Trophoblast cell (in vitro differentiated cells and primary cell): ENCODE data around the gene TUT1.
A peak's percentile ranks its signal among the peaks of the same experiment; 100 is the strongest.

Experiments
- DNase-seq, 2 donors: peaks; one replicate each; pipeline ENCODE4 v3.0.0-alpha.2; 2016
- H2AFZ ChIP-seq: 2 replicates; pipeline ENCODE4 v1.6.1; 2013; ENCODE audit warnings: low read length, moderate library complexity, mild to moderate bottlenecking; ENCODE audit not compliant: insufficient read depth, poor library complexity
- H2AK5ac ChIP-seq: 2 replicates; pipeline ENCODE4 v1.6.1; 2013; ENCODE audit warnings: mild to moderate bottlenecking, low read length
- H2BK120ac ChIP-seq: 2 replicates; pipeline ENCODE4 v1.6.1; 2013; ENCODE audit warnings: low read length, mild to moderate bottlenecking, moderate library complexity; ENCODE audit not compliant: insufficient read depth, poor library complexity
- H2BK12ac ChIP-seq: 2 replicates; pipeline ENCODE4 v1.6.1; 2013; ENCODE audit warnings: mild to moderate bottlenecking, low read length, moderate library complexity
- H2BK5ac ChIP-seq: 2 replicates; pipeline ENCODE4 v1.6.1; 2013; ENCODE audit warnings: low read length, low read depth, moderate library complexity, mild to moderate bottlenecking; ENCODE audit not compliant: poor library complexity
- H3K14ac ChIP-seq: 2 replicates; pipeline ENCODE4 v1.6.1; 2013; ENCODE audit warnings: mild to moderate bottlenecking, low read length
- H3K18ac ChIP-seq: 2 replicates; pipeline ENCODE4 v1.6.1; 2013; ENCODE audit warnings: mild to moderate bottlenecking, low read length
- H3K23ac ChIP-seq: 2 replicates; pipeline ENCODE4 v1.6.1; 2013; ENCODE audit warnings: low read length
- H3K27ac ChIP-seq: 2 replicates; pipeline ENCODE4 v1.5.1; 2013; ENCODE audit warnings: low read depth, mild to moderate bottlenecking, inconsistent platforms, low read length, moderate library complexity
- H3K27me3 ChIP-seq: 2 replicates; pipeline ENCODE4 v1.6.1; 2013; ENCODE audit warnings: inconsistent platforms, mild to moderate bottlenecking, low read length, moderate library complexity; ENCODE audit not compliant: insufficient read depth
- H3K36me3 ChIP-seq, 2 experiments: 1 replicate in 1 of 2; 2 replicates in 1 of 2; pipeline ENCODE4 v1.6.1; 2013; ENCODE audit warnings: low read length in 2 of 2, mild to moderate bottlenecking in 2 of 2, moderate library complexity in 1 of 2; ENCODE audit not compliant: insufficient read depth in 2 of 2, control insufficient read depth in 1 of 2
- H3K4ac ChIP-seq: 2 replicates; pipeline ENCODE4 v1.6.1; 2013; ENCODE audit warnings: low read depth, mild to moderate bottlenecking, low read length, moderate library complexity
- H3K4me1 ChIP-seq, 2 experiments: 1 replicate in 1 of 2; 2 replicates in 1 of 2; pipeline ENCODE4 v1.6.1; 2013; ENCODE audit warnings: low read length in 2 of 2, mild to moderate bottlenecking in 2 of 2, moderate library complexity in 1 of 2; ENCODE audit not compliant: insufficient read depth in 2 of 2, control insufficient read depth in 1 of 2
- H3K4me2 ChIP-seq: 2 replicates; pipeline ENCODE4 v1.6.1; 2013; ENCODE audit warnings: inconsistent platforms, mild to moderate bottlenecking, low read length, moderate library complexity
- H3K4me3 ChIP-seq: 2 replicates; pipeline ENCODE4 v1.5.1; 2013; ENCODE audit warnings: mild to moderate bottlenecking, low read depth, low read length, inconsistent platforms
- H3K79me1 ChIP-seq: one replicate; pipeline ENCODE4 v1.6.1; 2013; ENCODE audit warnings: low read length
- H3K79me2 ChIP-seq: 2 replicates; pipeline ENCODE4 v1.6.1; 2013; ENCODE audit warnings: low read length, mild to moderate bottlenecking; ENCODE audit not compliant: control insufficient read depth, insufficient read depth, poor library complexity
- H3K9ac ChIP-seq: 2 replicates; pipeline ENCODE4 v1.6.1; 2013; ENCODE audit warnings: mild to moderate bottlenecking, low read length
- H3K9me3 ChIP-seq: 2 replicates; pipeline ENCODE4 v1.6.1; 2013; ENCODE audit warnings: low read depth, mild to moderate bottlenecking, control low read depth, inconsistent platforms, low read length; ENCODE audit not compliant: insufficient read depth
- H4K12ac ChIP-seq: 2 replicates; pipeline ENCODE4 v1.6.1; 2013; ENCODE audit warnings: low read depth, mild to moderate bottlenecking, low read length, moderate library complexity
- H4K8ac ChIP-seq: 2 replicates; pipeline ENCODE4 v1.6.1; 2013; ENCODE audit warnings: low read depth, mild to moderate bottlenecking, low read length, moderate library complexity
- H4K91ac ChIP-seq: one replicate; pipeline ENCODE4 v1.6.1; 2013; ENCODE audit warnings: low read depth, mild to moderate bottlenecking, low read length, moderate library complexity
- WGBS: extraction: QIAGEN DNeasy Blood & Tissue Kit; methylation state at CpG from one replicate; pipeline ENCODE4 v1.1.7; 2013; ENCODE audit warnings: missing lambda C conversion rate; ENCODE audit not compliant: insufficient read length, insufficient coverage; ENCODE audit errors: extremely low coverage; 5-methylcytosine and 5-hydroxymethylcytosine counted together

Gene TUT1

GRCh38 chr11:62542750-62543567 is 48.4 kb downstream of the TUT1 start:
- no peak overlapping the region for H3K23ac ChIP-seq
- H3K4me2 ChIP-seq, result peak overlapping the region; percentile 63
- peaks cover 54% of the 10 kb centered on the region for H3K79me1 ChIP-seq
- H3K9ac ChIP-seq, result peak overlapping the region; percentile 97
- H3K9me3 ChIP-seq, result peaks cover 6% of the 10 kb centered on the region
- H4K91ac ChIP-seq, result peak overlapping the region; percentile 92
- H2BK12ac ChIP-seq, result peak overlapping the region; percentile 14
- peaks cover 91% of the 10 kb centered on the region for H3K79me2 ChIP-seq
- peak overlapping the region; percentile 45 for H3K14ac ChIP-seq
- H3K4me3 ChIP-seq, result peak overlapping the region; percentile 96
- H2BK5ac ChIP-seq, result peak overlapping the region; percentile 47
- whole genome bisulfite sequencing, result no CpG with 5 or more reads among the region's 30 CpGs
- H2AFZ ChIP-seq, result no peak overlapping the region
- H3K27me3 ChIP-seq, result no peaks in the 10 kb centered on the region
- peak; percentile 79 to 84 for DNase-seq
- H2AK5ac ChIP-seq, result peak overlapping the region; percentile 9
- H3K4ac ChIP-seq, result peak overlapping the region; percentile 92
- H2BK120ac ChIP-seq, result peak overlapping the region; percentile 9
- peak overlapping the region; percentile 98 for H3K27ac ChIP-seq
- peak overlapping the region; percentile 34 for H3K18ac ChIP-seq
- no peak overlapping the region for H4K12ac ChIP-seq
- peaks cover 50 to 51% of the 10 kb centered on the region in 2 experiments for H3K36me3 ChIP-seq
- H3K4me1 ChIP-seq, result peaks cover 39 to 53% of the 10 kb centered on the region in 2 experiments
- H4K8ac ChIP-seq, result peak overlapping the region; percentile 43

GRCh38 chr11:62542111-62542745 is 49.1 kb downstream of the TUT1 start:
- Histone ChIP-seq H3K14ac (peak overlapping the region; percentile 45), H3K4me1 (peaks cover 31 to 47% of the 10 kb centered on the region in 2 experiments), H3K4ac (peak overlapping the region; percentile 70), H3K9me3 (peaks cover 6% of the 10 kb centered on the region), H3K27me3 (no peaks in the 10 kb centered on the region), H2AK5ac (peak overlapping the region; percentile 2), H3K36me3 (peaks cover 54 to 56% of the 10 kb centered on the region in 2 experiments), H3K23ac (no peak overlapping the region), H3K79me1 (peaks cover 47% of the 10 kb centered on the region), H2AFZ (no peak overlapping the region), H2BK12ac (peak overlapping the region; percentile 10), H3K9ac (peak overlapping the region; percentile 81), H3K27ac (peak overlapping the region; percentile 54), H3K18ac (peak overlapping the region; percentile 34), H3K4me2 (peak overlapping the region; percentile 63), H4K8ac (peak overlapping the region; percentile 43), H3K79me2 (peaks cover 89% of the 10 kb centered on the region), H4K91ac (peak overlapping the region; percentile 42), H4K12ac (no peak overlapping the region), H2BK120ac (peak overlapping the region; percentile 7), H2BK5ac (peak overlapping the region; percentile 47), H3K4me3 (peak overlapping the region; percentile 96)
- whole genome bisulfite sequencing, result no CpG with 5 or more reads among the region's 6 CpGs
- no peak for DNase-seq

GRCh38 chr11:62540804-62541701 is 50.3 kb downstream of the TUT1 start:
- no CpG with 5 or more reads among the region's 16 CpGs for WGBS

More at GRCh38 chr11:62540804-62541701, 50.3 kb downstream of the TUT1 start:
- Histone ChIP-seq H3K4me1 (peaks cover 30 to 46% of the 10 kb centered on the region in 2 experiments), H2BK120ac (no peak overlapping the region), H4K91ac (no peak overlapping the region), H3K9ac (peak overlapping the region; percentile 39), H2AK5ac (no peak overlapping the region), H3K14ac (peak overlapping the region; percentile 12), H3K18ac (no peak overlapping the region), H3K4me2 (peak overlapping the region; percentile 63), H3K4me3 (peak overlapping the region; percentile 33), H3K9me3 (peaks cover 8% of the 10 kb centered on the region), H3K79me1 (peaks cover 37% of the 10 kb centered on the region), H3K27me3 (no peaks in the 10 kb centered on the region), H2BK12ac (no peak overlapping the region), H4K8ac (no peak overlapping the region), H2BK5ac (no peak overlapping the region), H3K79me2 (peaks cover 82% of the 10 kb centered on the region), H3K36me3 (peaks cover 62 to 64% of the 10 kb centered on the region in 2 experiments), H3K27ac (peak overlapping the region; percentile 28), H2AFZ (no peak overlapping the region), H3K4ac (peak overlapping the region; percentile 70), H4K12ac (no peak overlapping the region), H3K23ac (no peak overlapping the region)
- DNase-seq, result peak in 1 of 2 donors; percentile 26
